Lower leg skin (tissue), 4 donors: ENCODE measurements around the gene ROGDI. TPM values are rescaled to one million over a fixed set of nuclear protein-coding genes. Genes with fewer than 3 reads are reported as not detected.
A peak's percentile ranks its signal among the peaks of the same experiment; 100 is the strongest.

ENCODE experiments used
- DNase-seq, 2 donors: peaks; one replicate each; pipeline ENCODE4 v3.0.0-alpha.2; 2019; ENCODE audit warnings: low spot score in 2 of 2
- H3K4me3 ChIP-seq: fragments of 200-600 bp; sonication (generic); 2 replicates; pipeline ENCODE4 v1.5.1; 2017; ENCODE audit warnings: mild to moderate bottlenecking, low read depth; ENCODE audit not compliant: poor library complexity, severe bottlenecking
- CTCF ChIP-seq, 3 donors: fragments of 450-650 bp; IDR thresholded peaks; one replicate each; pipeline ENCODE4 v1.5.1; 2016; ENCODE audit warnings: antibody characterized with exemption in 3 of 3, mild to moderate bottlenecking in 3 of 3, moderate library complexity in 2 of 3
- POLR2A ChIP-seq, 2 donors: fragments of 450-650 bp; IDR thresholded peaks; one replicate each; pipeline ENCODE4 v1.6.1; 2016 to 2017; ENCODE audit warnings: antibody characterized with exemption in 2 of 2, mild to moderate bottlenecking in 1 of 2, moderate library complexity in 1 of 2
- WGBS, 2 donors: methylation state at CpG; one replicate each; pipeline ENCODE4 v1.1.5; 2018; 5-methylcytosine and 5-hydroxymethylcytosine counted together
- intact Hi-C: fragments of 100-400 bp; cut with DNase I; formaldehyde crosslinking; loops from one replicate; pipeline ENCODE4 v1.15.0; 2023; ENCODE audit warnings: low total_unique reads
- total RNA-seq, 4 donors: library from RNA; depleted of rRNA; stranded (reverse); fragments of >200 nt; gene quantifications; one replicate each; pipeline ENCODE4 v1.1.0, GENCODE V29; 2016

Gene ROGDI
- total RNA-seq, 4 donors from 2014 or later: 7.3 to 15.8 (median 10.2) TPM

GRCh38 chr16:4775005-4775404 lies 27.4 kb downstream of the ROGDI start:
- H3K4me3 ChIP-seq: no peak overlapping the region
- 37 to 41% methylated on average over 6 to 10 of the region's 13 CpGs for WGBS, 2 donors

DNA sequence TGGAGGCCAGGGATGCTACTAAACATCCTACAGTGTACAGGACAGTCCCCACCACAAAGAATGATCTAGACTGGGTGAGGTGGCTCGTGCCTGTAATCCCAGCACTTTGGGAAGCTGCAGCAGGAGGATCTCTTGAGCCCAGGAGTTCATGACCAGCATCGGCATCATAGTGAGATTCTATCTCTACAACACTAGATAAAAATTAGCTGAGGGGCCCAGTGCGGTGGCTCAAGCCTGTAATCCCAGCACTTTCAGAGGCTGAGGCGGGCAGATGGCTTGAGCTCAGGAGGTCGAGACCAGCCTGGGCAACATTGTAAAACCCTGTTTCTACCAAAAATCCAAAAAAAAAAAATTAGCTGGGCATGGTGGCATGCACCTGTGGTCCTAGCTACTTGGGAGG lies 30.1 kb downstream of the ROGDI start:
- no peak for DNase-seq
- TF ChIP-seq POLR2A (IDR thresholded peaks at IDR 0.05) (no peak), CTCF (IDR thresholded peaks at IDR 0.05) (no peak)
- 88 to 90% methylated on average over 5 of the region's 5 CpGs for WGBS, 2 donors
- no peak overlapping the region for H3K4me3 ChIP-seq
- intact Hi-C loops: no loop called here

More at GRCh38 chr16:4775005-4775404, 27.4 kb downstream of the ROGDI start:
- TF ChIP-seq CTCF (IDR thresholded peaks at IDR 0.05) (no peak), POLR2A (IDR thresholded peaks at IDR 0.05) (no peak)
- no peak for DNase-seq
- intact Hi-C loops: no loop called here

DNA sequence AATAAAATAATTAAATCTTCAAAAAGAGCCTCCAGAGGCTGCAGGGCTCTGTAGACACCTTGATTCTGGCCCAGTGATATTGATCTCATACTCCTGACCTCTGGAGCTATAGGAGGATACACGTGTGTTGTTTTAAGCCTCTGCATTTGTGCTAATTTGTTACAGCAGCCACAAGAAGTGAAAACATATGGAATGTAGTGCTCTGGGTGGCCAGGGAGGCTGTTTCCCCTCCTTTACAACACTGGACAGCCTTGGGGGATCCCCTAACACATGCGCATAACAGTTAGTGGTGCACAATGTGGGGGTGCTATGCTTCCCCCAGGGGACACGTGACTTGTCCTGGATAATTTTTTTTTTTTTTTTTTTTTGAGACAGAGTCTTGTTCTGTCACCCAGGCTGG lies 30.8 kb downstream of the ROGDI start:
- 53 to 54% methylated on average over 3 of the region's 3 CpGs for WGBS, 2 donors
- DNase-seq: no peak
- TF ChIP-seq POLR2A (IDR thresholded peaks at IDR 0.05) (no peak), CTCF (IDR thresholded peaks at IDR 0.05) (no peak)
- H3K4me3 ChIP-seq: no peak overlapping the region
- intact Hi-C loops: no loop called here

DNA sequence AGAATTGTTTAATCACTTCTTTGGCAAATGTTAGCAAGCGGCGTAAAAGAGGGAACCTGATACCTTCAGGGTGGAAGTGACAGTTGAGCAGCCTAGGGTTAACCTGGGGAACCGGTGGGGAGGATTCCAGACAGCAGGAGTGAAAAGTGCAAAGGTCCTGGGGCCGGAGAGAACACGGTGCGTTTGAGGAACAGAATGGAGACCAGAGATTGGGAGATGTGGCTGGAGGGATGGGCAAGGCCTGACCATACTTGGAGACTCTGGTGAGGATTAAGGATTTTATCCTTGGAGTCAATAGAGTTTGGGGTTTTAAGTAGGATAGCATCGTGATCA lies 33.2 kb downstream of the ROGDI start:
- DNase-seq: no peak
- intact Hi-C loops: no loop called here
- no peak overlapping the region for H3K4me3 ChIP-seq
- WGBS, 2 donors: 58 to 66% methylated on average over 7 of the region's 7 CpGs
- TF ChIP-seq CTCF (IDR thresholded peaks at IDR 0.05) (no peak), POLR2A (IDR thresholded peaks at IDR 0.05) (no peak)

GRCh38 chr16:4768549-4769305 lies 33.7 kb downstream of the ROGDI start:
- DNase-seq: peak; percentile 98 to 100
- peak overlapping the region; percentile 18 for H3K4me3 ChIP-seq
- TF ChIP-seq POLR2A (IDR thresholded peaks at IDR 0.05) (no peak), CTCF (IDR thresholded peaks at IDR 0.05) (no peak)
- 4 to 7% methylated on average over 30 to 44 of the region's 48 CpGs for WGBS, 2 donors
- intact Hi-C loops: no loop called here
